Mammary epithelial cell (primary cell): ENCODE measurements around the gene UBE2R2.
"Not testable (repeated sequence)": the region's sequence is repeated elsewhere in the genome, so short reads cannot be mapped to it uniquely, and the experiment has no call there.

Experiments
- EZH2 ChIP-seq: IDR thresholded peaks from 2 replicates; pipeline ENCODE4 v1.6.1; 2012; ENCODE audit warnings: low read length, inconsistent platforms, borderline replicate concordance
- TF ChIP-seq, protein P1 (sequence below), 2 donors: IDR thresholded peaks in 1 of 2; conservative IDR thresholded peaks in 1 of 2; 2 replicates each; pipeline ENCODE4 v1.5.1; 2011 to 2012; ENCODE audit warnings: inconsistent platforms in 2 of 2, low read length in 2 of 2, mild to moderate bottlenecking in 2 of 2, control low read depth in 1 of 2, low read depth in 1 of 2; ENCODE audit not compliant: insufficient read depth in 1 of 2; ENCODE audit errors: extremely low read depth in 1 of 2

DNA sequence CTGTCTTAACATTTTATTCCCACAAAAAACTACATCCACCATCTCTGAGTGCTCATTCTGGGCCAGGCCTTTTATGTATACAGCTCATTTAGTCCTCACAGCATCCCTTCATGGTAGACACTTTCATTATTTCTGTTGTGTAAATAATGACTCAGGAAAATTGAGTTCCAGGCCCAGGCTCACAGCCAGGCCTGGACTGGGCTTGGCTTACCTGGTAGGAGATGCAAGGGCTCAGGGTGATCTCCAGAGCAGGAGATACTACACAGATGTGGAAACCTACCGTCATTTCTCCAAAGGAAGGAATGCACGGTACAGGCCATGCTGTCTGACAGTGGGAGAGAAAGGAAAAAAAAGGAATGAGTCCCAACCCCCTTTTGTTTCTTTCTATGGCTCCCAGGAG is 9.8 kb upstream of the UBE2R2 start:
- TF ChIP-seq, protein P1, sequence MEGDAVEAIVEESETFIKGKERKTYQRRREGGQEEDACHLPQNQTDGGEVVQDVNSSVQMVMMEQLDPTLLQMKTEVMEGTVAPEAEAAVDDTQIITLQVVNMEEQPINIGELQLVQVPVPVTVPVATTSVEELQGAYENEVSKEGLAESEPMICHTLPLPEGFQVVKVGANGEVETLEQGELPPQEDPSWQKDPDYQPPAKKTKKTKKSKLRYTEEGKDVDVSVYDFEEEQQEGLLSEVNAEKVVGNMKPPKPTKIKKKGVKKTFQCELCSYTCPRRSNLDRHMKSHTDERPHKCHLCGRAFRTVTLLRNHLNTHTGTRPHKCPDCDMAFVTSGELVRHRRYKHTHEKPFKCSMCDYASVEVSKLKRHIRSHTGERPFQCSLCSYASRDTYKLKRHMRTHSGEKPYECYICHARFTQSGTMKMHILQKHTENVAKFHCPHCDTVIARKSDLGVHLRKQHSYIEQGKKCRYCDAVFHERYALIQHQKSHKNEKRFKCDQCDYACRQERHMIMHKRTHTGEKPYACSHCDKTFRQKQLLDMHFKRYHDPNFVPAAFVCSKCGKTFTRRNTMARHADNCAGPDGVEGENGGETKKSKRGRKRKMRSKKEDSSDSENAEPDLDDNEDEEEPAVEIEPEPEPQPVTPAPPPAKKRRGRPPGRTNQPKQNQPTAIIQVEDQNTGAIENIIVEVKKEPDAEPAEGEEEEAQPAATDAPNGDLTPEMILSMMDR (conservative IDR thresholded peaks at IDR 0.05 in 1 of 2, IDR thresholded peaks at IDR 0.05 in 1 of 2; ENCODE audit: extremely low read depth in 1 of 2, insufficient read depth in 1 of 2, low read depth in 1 of 2, low read length in 2 of 2), result not testable (repeated sequence)
- TF ChIP-seq EZH2, result not testable (repeated sequence)
